ENCODE measurements around the gene ZBTB32. TPM values are rescaled to one million over a fixed set of nuclear protein-coding genes. Genes with fewer than 3 reads are reported as not detected.
"Not testable (repeated sequence)": the region's sequence is repeated elsewhere in the genome, so short reads cannot be mapped to it uniquely, and the experiment has no call there.

ZBTB32 gene
- total RNA-seq, 1 donor from 2014 or later: not detected

- DNase-seq (ENCODE audit: low spot score in 2 of 2): peak; percentile 59 to 63
Measured at GRCh38 chr19:35718345-35719041, 14.1 kb downstream of the ZBTB32 start.

GRCh38 chr19:35719402-35720162 lies 15.2 kb downstream of the ZBTB32 start:
- DNase-seq (ENCODE audit: low spot score in 2 of 2) (no peak), FAIRE-seq (no peak)

More at GRCh38 chr19:35718345-35719041, 14.1 kb downstream of the ZBTB32 start:
- FAIRE-seq: no peak

GRCh38 chr19:35720163-35720524 lies 15.8 kb downstream of the ZBTB32 start:
- no peak for DNase-seq (ENCODE audit: low spot score in 2 of 2)
- no peak for FAIRE-seq

GRCh38 chr19:35720648-35721047 lies 16.3 kb downstream of the ZBTB32 start:
- FAIRE-seq: no peak
- DNase-seq (ENCODE audit: low spot score in 2 of 2): no peak

DNA sequence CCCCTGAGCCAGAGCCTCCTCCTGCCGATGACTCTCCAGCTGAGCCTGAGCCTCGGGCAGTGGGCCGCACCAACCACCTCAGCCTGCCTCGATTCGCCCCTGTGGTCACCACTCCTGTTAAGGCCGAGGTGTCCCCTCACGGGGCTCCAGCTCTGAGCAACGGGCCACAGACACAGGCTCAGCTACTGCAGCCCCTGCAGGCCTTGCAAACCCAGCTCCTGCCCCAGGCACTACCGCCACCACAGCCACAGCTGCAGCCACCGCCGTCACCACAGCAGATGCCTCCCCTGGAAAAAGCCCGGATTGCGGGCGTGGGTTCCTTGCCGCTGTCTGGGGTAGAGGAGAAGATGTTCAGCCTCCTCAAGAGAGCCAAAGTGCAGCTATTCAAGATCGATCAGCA lies 17.0 kb downstream of the ZBTB32 start:
- no peak for FAIRE-seq

GRCh38 chr19:35722461-35722860 lies 18.1 kb downstream of the ZBTB32 start:
- DNase-seq (ENCODE audit: low spot score in 2 of 2) (no peak), FAIRE-seq (no peak)

More for the DNA sequence above, 17.0 kb downstream of the ZBTB32 start:
- DNase-seq (ENCODE audit: low spot score in 2 of 2): no peak

- DNase-seq (ENCODE audit: low spot score in 2 of 2) (no peak), FAIRE-seq (no peak)
Measured at GRCh38 chr19:35722897-35723296, 18.5 kb downstream of the ZBTB32 start.

DNA sequence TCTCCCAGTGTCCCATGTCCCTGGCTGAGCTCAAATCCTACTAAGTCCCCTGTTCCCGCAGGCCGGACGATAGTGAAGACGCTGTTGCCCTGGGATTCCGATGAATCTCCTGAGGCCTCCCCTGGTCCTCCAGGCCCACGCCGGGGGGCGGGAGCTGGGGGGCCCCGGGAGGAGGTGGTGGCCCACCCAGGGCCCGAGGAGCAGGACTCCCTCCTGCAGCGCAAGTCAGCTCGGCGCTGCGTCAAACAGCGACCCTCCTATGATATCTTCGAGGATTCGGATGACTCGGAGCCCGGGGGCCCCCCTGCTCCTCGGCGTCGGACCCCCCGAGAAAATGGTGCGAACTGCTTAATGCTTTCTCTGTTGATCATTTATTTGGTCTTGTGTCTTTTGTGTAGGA lies 19.3 kb downstream of the ZBTB32 start:
- no peak for DNase-seq (ENCODE audit: low spot score in 2 of 2)
- no peak for FAIRE-seq

- not testable (repeated sequence) for FAIRE-seq; DNase-seq (ENCODE audit: low spot score in 2 of 2)
Measured at GRCh38 chr19:35724132-35724531, 19.8 kb downstream of the ZBTB32 start.

DNA sequence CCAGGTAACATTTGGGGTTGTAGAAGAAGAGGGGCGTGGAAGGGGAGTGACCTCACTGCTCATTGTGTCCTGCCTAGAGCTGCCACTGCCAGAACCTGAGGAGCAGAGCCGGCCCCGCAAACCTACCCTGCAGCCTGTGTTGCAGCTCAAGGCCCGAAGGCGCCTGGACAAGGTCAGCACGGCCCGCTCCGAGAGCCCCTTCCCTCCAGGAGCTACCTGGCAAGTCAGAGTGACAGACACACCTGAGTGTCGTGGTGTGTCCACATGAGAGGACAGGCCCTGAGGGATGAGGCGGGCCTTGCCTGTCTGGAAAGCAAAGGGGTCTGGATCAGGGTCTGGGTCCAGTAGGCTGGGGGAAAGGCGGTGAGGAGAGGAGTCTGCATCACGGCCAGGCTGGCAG lies 20.2 kb downstream of the ZBTB32 start:
- FAIRE-seq: no peak

GRCh38 chr19:35725216-35725861 lies 21.0 kb downstream of the ZBTB32 start:
- FAIRE-seq (no peak), DNase-seq (ENCODE audit: low spot score in 2 of 2) (no peak)

More for the DNA sequence above, 20.2 kb downstream of the ZBTB32 start:
- DNase-seq (ENCODE audit: low spot score in 2 of 2): no peak

GRCh38 chr19:35727053-35727955 lies 22.9 kb downstream of the ZBTB32 start:
- no peak for DNase-seq (ENCODE audit: low spot score in 2 of 2)
- FAIRE-seq: no peak

GRCh38 chr19:35727956-35728706 lies 23.8 kb downstream of the ZBTB32 start:
- DNase-seq (ENCODE audit: low spot score in 2 of 2): no peak
- FAIRE-seq: no peak

DNA sequence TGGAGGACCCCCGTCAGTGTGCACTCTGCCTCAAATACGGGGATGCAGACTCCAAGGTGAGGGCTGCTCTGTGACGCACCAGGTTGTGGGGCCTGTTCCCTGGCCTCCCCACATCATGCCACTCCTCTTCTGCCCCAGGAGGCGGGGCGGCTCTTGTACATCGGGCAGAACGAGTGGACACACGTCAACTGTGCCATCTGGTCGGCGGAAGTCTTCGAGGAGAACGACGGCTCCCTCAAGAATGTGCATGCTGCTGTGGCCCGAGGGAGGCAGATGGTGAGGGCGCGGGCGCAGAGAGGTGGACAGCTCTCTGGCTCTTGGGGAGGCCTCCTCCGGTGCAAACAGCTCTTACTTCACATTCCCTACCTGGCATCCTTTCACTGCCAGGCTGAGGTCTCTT lies 24.7 kb downstream of the ZBTB32 start:
- FAIRE-seq: no peak
- DNase-seq (ENCODE audit: low spot score in 2 of 2): no peak

GRCh38 chr19:35729763-35730162 lies 25.4 kb downstream of the ZBTB32 start:
- FAIRE-seq (no peak), DNase-seq (ENCODE audit: low spot score in 2 of 2) (no peak)

DNA sequence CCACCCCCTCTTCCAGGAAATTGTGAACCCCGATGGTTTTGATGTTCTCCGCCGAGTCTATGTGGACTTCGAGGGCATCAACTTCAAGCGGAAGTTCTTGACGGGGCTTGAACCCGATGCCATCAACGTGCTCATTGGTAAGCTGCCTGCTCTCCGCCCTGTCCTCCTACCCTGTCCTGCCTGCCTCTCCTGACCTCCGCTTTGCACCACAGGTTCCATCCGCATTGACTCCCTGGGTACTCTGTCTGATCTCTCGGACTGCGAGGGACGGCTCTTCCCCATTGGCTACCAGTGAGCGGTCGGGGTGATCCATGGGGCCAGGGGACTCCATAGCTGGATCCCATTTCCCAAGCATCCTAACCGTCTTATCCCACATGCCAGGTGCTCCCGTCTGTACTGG lies 26.0 kb downstream of the ZBTB32 start:
- FAIRE-seq (no peak), DNase-seq (ENCODE audit: low spot score in 2 of 2) (no peak)

GRCh38 chr19:35731353-35731752 lies 27.0 kb downstream of the ZBTB32 start:
- no peak for DNase-seq (ENCODE audit: low spot score in 2 of 2)
- FAIRE-seq: no peak

DNA sequence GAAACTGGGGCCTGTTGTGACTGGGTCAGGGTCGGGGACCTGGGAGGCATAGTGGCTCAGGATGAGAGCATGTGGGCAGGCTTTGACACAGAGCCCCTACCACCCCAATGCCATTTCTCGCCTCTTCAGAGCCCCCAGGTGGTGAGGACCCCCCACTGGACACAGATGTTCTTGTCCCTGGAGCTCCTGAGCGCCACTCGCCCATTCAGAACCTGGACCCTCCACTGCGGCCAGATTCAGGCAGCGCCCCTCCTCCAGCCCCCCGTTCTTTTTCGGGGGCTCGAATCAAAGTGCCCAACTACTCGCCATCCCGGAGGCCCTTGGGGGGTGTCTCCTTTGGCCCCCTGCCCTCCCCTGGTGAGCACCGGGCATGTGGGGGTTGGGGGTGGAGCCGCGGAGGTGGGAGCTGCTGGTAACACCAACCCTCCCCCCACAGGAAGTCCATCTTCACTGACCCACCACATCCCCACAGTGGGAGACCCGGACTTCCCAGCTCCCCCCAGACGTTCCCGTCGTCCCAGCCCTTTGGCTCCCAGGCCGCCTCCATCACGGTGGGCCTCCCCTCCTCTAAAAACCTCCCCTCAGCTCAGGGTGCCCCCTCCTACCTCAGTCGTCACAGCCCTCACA lies 27.5 kb downstream of the ZBTB32 start:
- no peak for FAIRE-seq
- no peak for DNase-seq (ENCODE audit: low spot score in 2 of 2)

DNA sequence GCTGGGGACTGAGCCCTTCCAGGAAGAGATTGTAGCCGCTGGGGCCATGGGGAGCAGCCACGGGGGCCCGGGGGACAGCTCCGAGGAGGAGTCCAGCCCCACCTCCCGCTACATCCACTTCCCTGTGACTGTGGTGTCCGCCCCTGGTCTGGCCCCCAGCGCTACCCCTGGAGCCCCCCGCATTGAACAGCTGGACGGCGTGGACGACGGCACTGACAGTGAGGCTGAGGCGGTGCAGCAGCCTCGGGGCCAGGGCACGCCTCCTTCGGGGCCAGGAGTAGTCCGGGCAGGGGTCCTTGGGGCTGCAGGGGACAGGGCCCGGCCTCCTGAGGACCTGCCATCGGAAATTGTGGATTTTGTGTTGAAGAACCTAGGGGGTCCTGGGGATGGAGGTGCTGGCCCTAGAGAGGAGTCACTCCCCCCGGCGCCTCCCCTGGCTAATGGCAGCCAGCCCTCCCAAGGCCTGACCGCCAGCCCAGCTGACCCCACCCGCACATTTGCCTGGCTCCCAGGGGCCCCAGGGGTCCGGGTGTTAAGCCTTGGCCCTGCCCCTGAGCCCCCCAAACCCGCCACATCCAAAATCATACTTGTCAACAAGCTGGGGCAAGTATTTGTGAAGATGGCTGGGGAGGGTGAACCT lies 28.3 kb downstream of the ZBTB32 start:
- no peak for FAIRE-seq
- DNase-seq (ENCODE audit: low spot score in 2 of 2): no peak

Measured in frontal cortex (tissue), 4 donors.